Measurements from ENCODE around the gene RIMS4. TPM values are rescaled to one million over a fixed set of nuclear protein-coding genes. Genes with fewer than 3 reads are reported as not detected.

The RIMS4 gene
- total and polyA plus RNA-seq, 10 of the 15 experiments (the other 5 are each of a cell fraction or from before 2014, with no cell fraction given), result under 0.01 to 0.07 (median 0.05) TPM; not detected in 5

DNA sequence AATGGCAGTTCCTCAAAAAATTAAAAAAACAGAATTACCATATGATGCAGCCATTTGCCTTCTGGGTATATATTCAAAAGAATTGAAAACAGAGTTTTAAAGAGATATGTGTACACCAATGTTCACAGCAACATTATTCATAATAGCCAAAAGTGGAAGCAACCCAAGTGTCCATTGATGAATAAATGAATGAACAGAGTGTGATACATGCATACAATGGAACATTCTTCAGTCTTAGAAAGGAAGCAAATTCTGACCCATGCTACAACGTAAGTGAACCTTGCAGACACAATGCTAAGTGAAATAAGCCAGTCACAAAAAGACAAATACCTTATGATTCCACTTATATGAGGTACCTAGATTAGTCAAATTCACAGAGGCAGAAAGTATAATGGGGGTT is 40.5 kb upstream of the RIMS4 start:
- Histone ChIP-seq H3K4me2 (ENCODE audit: control insufficient read depth, insufficient read depth) (no peak overlapping the region), H3K4me1 (ENCODE audit: control insufficient read depth, insufficient read depth, low read length) (no peaks in the 10 kb centered on the region), H3K9me3 (replicated peaks; ENCODE audit: control insufficient read depth, insufficient read depth, low read length) (no peaks in the 10 kb centered on the region), H3K27ac (ENCODE audit: control insufficient read depth, insufficient read depth) (no peak overlapping the region), H3K79me2 (ENCODE audit: control insufficient read depth, insufficient read depth, low read length) (no peaks in the 10 kb centered on the region), H3K9ac (ENCODE audit: control insufficient read depth, insufficient read depth, low read length) (no peak overlapping the region), H3K27me3 (replicated peaks in 1 of 2; ENCODE audit: control insufficient read depth in 2 of 2, insufficient read depth in 2 of 2, low read length in 1 of 2) (no peaks in the 10 kb centered on the region; a peak in 1 of 4 replicates), H3K36me3 (ENCODE audit: control insufficient read depth in 2 of 2, insufficient read depth in 2 of 2, low read length in 1 of 2) (no peaks in the 10 kb centered on the region), H2AFZ (ENCODE audit: control insufficient read depth, low read depth, low read length) (no peak overlapping the region), H3K4me3 (no peak overlapping the region), H4K20me1 (ENCODE audit: control insufficient read depth, insufficient read depth) (no peaks in the 10 kb centered on the region)
- intact Hi-C loops (cut with micrococcal nuclease; ENCODE audit: unreplicated experiment), result no loop called here
- ChIA-PET POLR2A (no interaction called here), CTCF (no interaction called here), RAD21 (ENCODE audit: unreplicated experiment) (no interaction called here), SMC1A (ENCODE audit: uncharacterized antibody, unreplicated experiment) (no interaction called here)
- ATAC-seq, result peak; percentile 74
- DNase-seq (ENCODE audit: low read depth, low spot score), result no peak
- 4% methylated on average over 1 of the region's 1 CpG for WGBS (ENCODE audit: insufficient coverage, insufficient replicate concordance, low lambda C conversion rate, missing lambda C conversion rate)
- no peak for TF ChIP-seq RAD21 (IDR thresholded peaks at IDR 0.05; ENCODE audit: insufficient read depth, low read depth, low read length)
- TF ChIP-seq, protein P1, sequence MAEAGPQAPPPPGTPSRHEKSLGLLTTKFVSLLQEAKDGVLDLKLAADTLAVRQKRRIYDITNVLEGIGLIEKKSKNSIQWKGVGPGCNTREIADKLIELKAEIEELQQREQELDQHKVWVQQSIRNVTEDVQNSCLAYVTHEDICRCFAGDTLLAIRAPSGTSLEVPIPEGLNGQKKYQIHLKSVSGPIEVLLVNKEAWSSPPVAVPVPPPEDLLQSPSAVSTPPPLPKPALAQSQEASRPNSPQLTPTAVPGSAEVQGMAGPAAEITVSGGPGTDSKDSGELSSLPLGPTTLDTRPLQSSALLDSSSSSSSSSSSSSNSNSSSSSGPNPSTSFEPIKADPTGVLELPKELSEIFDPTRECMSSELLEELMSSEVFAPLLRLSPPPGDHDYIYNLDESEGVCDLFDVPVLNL (IDR thresholded peaks at IDR 0.05; ENCODE audit: low read depth, low read length), result no peak
- TF ChIP-seq KDM1A (IDR thresholded peaks at IDR 0.05; ENCODE audit: borderline replicate concordance), result no peak
- TF ChIP-seq JUNB (IDR thresholded peaks at IDR 0.05), result peak; percentile 24; the same call in 1 of the 2 replicates
- peak; percentile 75; the same call in 1 of the 2 replicates for TF ChIP-seq ZNF24 (IDR thresholded peaks at IDR 0.05)
- no peak for FAIRE-seq
- BruUV-seq (replicated peaks), result no TSS peak
- in situ Hi-C loops (cut with MboI), result no loop called here

DNA sequence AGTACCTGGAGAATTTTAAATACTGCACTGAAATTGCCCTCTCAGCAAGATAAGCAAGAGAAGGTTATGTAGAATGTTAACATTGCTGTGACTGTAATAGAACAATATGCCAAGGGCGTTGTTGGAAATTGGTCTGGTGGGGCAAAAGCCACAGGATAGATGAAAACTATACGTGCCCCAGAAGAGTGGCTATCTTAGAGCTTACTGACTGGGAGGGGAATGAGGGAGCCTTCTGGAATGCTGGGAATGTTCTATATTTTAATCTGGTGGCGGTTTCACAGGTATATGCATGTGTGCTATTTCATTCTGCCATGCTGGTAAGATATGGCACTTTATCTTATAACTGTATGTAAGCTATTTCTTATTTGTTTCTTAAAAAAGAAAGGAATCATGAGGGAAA is 39.9 kb upstream of the RIMS4 start:
- Histone ChIP-seq H2AFZ (ENCODE audit: control insufficient read depth, low read depth, low read length) (no peak overlapping the region), H3K4me1 (ENCODE audit: control insufficient read depth, insufficient read depth, low read length) (no peaks in the 10 kb centered on the region), H3K4me2 (ENCODE audit: control insufficient read depth, insufficient read depth) (no peak overlapping the region), H4K20me1 (ENCODE audit: control insufficient read depth, insufficient read depth) (no peaks in the 10 kb centered on the region), H3K4me3 (no peak overlapping the region), H3K36me3 (ENCODE audit: control insufficient read depth in 2 of 2, insufficient read depth in 2 of 2, low read length in 1 of 2) (no peaks in the 10 kb centered on the region), H3K9me3 (replicated peaks; ENCODE audit: control insufficient read depth, insufficient read depth, low read length) (no peaks in the 10 kb centered on the region), H3K79me2 (ENCODE audit: control insufficient read depth, insufficient read depth, low read length) (no peaks in the 10 kb centered on the region), H3K27ac (ENCODE audit: control insufficient read depth, insufficient read depth) (no peak overlapping the region), H3K9ac (ENCODE audit: control insufficient read depth, insufficient read depth, low read length) (no peak overlapping the region), H3K27me3 (replicated peaks in 1 of 2; ENCODE audit: control insufficient read depth in 2 of 2, insufficient read depth in 2 of 2, low read length in 1 of 2) (no peaks in the 10 kb centered on the region; a peak in 1 of 4 replicates)
- no peak for FAIRE-seq
- intact Hi-C loops (cut with micrococcal nuclease; ENCODE audit: unreplicated experiment) (no loop called here), in situ Hi-C loops (cut with MboI) (no loop called here)
- ChIA-PET RAD21 (ENCODE audit: unreplicated experiment) (no interaction called here), SMC1A (ENCODE audit: uncharacterized antibody, unreplicated experiment) (no interaction called here), POLR2A (no interaction called here), CTCF (no interaction called here)
- ATAC-seq, result no peak
- DNase-seq (ENCODE audit: low read depth, low spot score), result no peak
- BruUV-seq (replicated peaks), result no TSS peak
- 19% methylated on average over 3 of the region's 3 CpGs for WGBS (ENCODE audit: insufficient coverage, insufficient replicate concordance, low lambda C conversion rate, missing lambda C conversion rate)
- no peak for TF ChIP-seq RB1 (IDR thresholded peaks at IDR 0.05; ENCODE audit: borderline replicate concordance)
- no peak for TF ChIP-seq STAT3 (IDR thresholded peaks at IDR 0.05; ENCODE audit: low read depth, low read length)
- no peak for TF ChIP-seq ASH2L (IDR thresholded peaks at IDR 0.05; ENCODE audit: borderline replicate concordance, low read depth)
- TF ChIP-seq, protein P2, sequence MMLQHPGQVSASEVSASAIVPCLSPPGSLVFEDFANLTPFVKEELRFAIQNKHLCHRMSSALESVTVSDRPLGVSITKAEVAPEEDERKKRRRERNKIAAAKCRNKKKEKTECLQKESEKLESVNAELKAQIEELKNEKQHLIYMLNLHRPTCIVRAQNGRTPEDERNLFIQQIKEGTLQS (IDR thresholded peaks at IDR 0.05; ENCODE audit: borderline replicate concordance, extremely low read depth, low read depth, low read length), result no peak
- TF ChIP-seq CREB1 (IDR thresholded peaks at IDR 0.05; ENCODE audit: low read depth), result no peak
- no peak for TF ChIP-seq TAF1 (IDR thresholded peaks at IDR 0.05; ENCODE audit: borderline replicate concordance, low read depth, low read length)
- no peak for TF ChIP-seq NRF1 (conservative IDR thresholded peaks at IDR 0.05; ENCODE audit: low read depth, low read length)
- no peak for TF ChIP-seq CEBPB (IDR thresholded peaks at IDR 0.05; ENCODE audit: borderline replicate concordance in 1 of 2, low read depth in 2 of 2, low read length in 2 of 2)
- TF ChIP-seq CHD2 (IDR thresholded peaks at IDR 0.05; ENCODE audit: borderline replicate concordance, low read depth, low read length), result no peak
- TF ChIP-seq CREM (IDR thresholded peaks at IDR 0.05; ENCODE audit: low read depth), result no peak
- TF ChIP-seq SP1 (IDR thresholded peaks at IDR 0.05; ENCODE audit: low read depth, low read length), result no peak
- no peak for TF ChIP-seq FOXK2 (IDR thresholded peaks at IDR 0.05)
